Esophagus squamous epithelium (tissue), 5 donors: ENCODE data around the gene PRKCE. TPM values are rescaled to one million over a fixed set of nuclear protein-coding genes. Genes with fewer than 3 reads are reported as not detected.

Source experiments
- DNase-seq: peaks from one replicate; lab custom pipeline; 2025; lab: John Stamatoyannopoulos, UW
- H3K27ac ChIP-seq, 4 donors: fragments of 200-600 bp; sonication (generic); one replicate each; pipeline ENCODE4 v1.5.1; 2016 to 2019; ENCODE audit warnings: mild to moderate bottlenecking in 1 of 4
- H3K27me3 ChIP-seq, 4 donors: fragments of 200-600 bp; sonication (generic); 1 replicate in 3 of 4; 2 replicates in 1 of 4; pipeline versions ENCODE4 v1.5.1 to v1.6.0; 2017 to 2021; ENCODE audit warnings: antibody characterized with exemption in 1 of 4
- H3K36me3 ChIP-seq, 3 donors: fragments of 200-600 bp; sonication (generic); one replicate each; pipeline ENCODE4 v1.5.1; 2016 to 2019
- H3K4me1 ChIP-seq, 3 donors: fragments of 200-600 bp; sonication (generic); one replicate each; pipeline ENCODE4 v1.5.1; 2017 to 2019
- H3K4me3 ChIP-seq, 4 donors: fragments of 200-600 bp; sonication (generic); 1 replicate in 3 of 4; 2 replicates in 1 of 4; pipeline ENCODE4 v1.5.1; 2016 to 2019; ENCODE audit warnings: mild to moderate bottlenecking in 2 of 4, moderate library complexity in 1 of 4
- H3K9me3 ChIP-seq, 3 donors: fragments of 200-600 bp; sonication (generic); one replicate each; pipeline ENCODE4 v1.5.1; 2016 to 2019
- POLR2A ChIP-seq, 4 donors: fragments of 450-650 bp; IDR thresholded peaks; one replicate each; pipeline ENCODE4 v1.6.1; 2017; ENCODE audit warnings: antibody characterized with exemption in 4 of 4, mild to moderate bottlenecking in 4 of 4, moderate library complexity in 3 of 4
- WGBS, 2 donors: methylation state at CpG; one replicate each; pipeline ENCODE4 v1.1.5; 2018; 5-methylcytosine and 5-hydroxymethylcytosine counted together
- intact Hi-C: fragments of 100-400 bp; cut with DNase I; formaldehyde crosslinking; loops from one replicate; pipeline ENCODE4 v1.15.0; 2022
- total RNA-seq, 4 donors: library from RNA; depleted of rRNA; stranded (reverse); fragments of >200 nt; gene quantifications; one replicate each; pipeline ENCODE4 v1.1.0, GENCODE V29; 2016
- TF ChIP-seq, protein P1 (sequence below), 6 experiments: fragments of 450-650 bp in 4 of 6; fragments of 200-600 bp in 2 of 6; sonication (generic) in 2 of 6; IDR thresholded peaks; one replicate each; pipeline ENCODE4 v1.5.1; 2016 to 2019; ENCODE audit warnings: antibody characterized with exemption in 6 of 6, mild to moderate bottlenecking in 4 of 6, moderate library complexity in 4 of 6
- donor health status: DM: yes; HTN: yes; CAD: no.

The PRKCE gene
- total RNA-seq, 4 donors from 2014 or later = 6.5 to 13.7 (median 9.9) TPM

- intact Hi-C loops = no loop called here
- Histone ChIP-seq H3K4me3 (no peak overlapping the region), H3K36me3 (no peaks in the 10 kb centered on the region), H3K27me3 (no peaks in the 10 kb centered on the region), H3K4me1 (peaks cover 7 to 19% (median 14%) of the 10 kb centered on the region in 3 donors), H3K27ac (no peak overlapping the region), H3K9me3 (no peaks in the 10 kb centered on the region)
- no peak for TF ChIP-seq POLR2A (IDR thresholded peaks at IDR 0.05)
- TF ChIP-seq, protein P1, sequence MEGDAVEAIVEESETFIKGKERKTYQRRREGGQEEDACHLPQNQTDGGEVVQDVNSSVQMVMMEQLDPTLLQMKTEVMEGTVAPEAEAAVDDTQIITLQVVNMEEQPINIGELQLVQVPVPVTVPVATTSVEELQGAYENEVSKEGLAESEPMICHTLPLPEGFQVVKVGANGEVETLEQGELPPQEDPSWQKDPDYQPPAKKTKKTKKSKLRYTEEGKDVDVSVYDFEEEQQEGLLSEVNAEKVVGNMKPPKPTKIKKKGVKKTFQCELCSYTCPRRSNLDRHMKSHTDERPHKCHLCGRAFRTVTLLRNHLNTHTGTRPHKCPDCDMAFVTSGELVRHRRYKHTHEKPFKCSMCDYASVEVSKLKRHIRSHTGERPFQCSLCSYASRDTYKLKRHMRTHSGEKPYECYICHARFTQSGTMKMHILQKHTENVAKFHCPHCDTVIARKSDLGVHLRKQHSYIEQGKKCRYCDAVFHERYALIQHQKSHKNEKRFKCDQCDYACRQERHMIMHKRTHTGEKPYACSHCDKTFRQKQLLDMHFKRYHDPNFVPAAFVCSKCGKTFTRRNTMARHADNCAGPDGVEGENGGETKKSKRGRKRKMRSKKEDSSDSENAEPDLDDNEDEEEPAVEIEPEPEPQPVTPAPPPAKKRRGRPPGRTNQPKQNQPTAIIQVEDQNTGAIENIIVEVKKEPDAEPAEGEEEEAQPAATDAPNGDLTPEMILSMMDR (IDR thresholded peaks at IDR 0.05) = no peak
- WGBS, 2 donors = 100% methylated on average over 1 to 2 of the region's 2 CpGs
- no peak for DNase-seq
These were observed 211.4 kb downstream of the PRKCE start for GRCh38 chr2:45862843-45863242.

DNA sequence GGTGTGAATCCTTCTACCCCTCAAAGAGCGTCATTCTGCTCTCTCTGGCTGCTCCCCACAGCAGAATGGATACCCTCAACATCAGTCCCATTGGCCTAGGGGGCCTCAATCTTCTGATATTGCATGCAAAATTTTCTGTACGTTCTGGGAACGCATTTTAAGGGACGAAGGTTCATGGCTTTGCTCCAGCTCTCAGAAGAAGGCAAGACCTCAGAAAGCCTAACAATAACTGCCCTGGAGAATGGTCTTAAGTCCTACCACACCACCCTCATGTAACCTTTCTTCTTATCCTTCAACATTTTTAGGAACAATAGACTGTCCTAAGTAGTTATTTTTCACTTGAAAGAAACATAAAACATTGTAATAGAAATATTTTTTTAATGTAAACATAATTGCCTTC is 212.6 kb downstream of the PRKCE start:
- Histone ChIP-seq H3K4me3 (no peak overlapping the region), H3K27me3 (no peaks in the 10 kb centered on the region), H3K27ac (no peak overlapping the region), H3K36me3 (no peaks in the 10 kb centered on the region), H3K9me3 (no peaks in the 10 kb centered on the region), H3K4me1 (peaks cover 7 to 19% (median 14%) of the 10 kb centered on the region in 3 donors)
- no peak for TF ChIP-seq POLR2A (IDR thresholded peaks at IDR 0.05)
- TF ChIP-seq, protein P1 (IDR thresholded peaks at IDR 0.05) = no peak
- intact Hi-C loops = no loop called here
- no peak for DNase-seq
- 93 to 95% methylated on average over 4 of the region's 4 CpGs for WGBS, 2 donors

DNA sequence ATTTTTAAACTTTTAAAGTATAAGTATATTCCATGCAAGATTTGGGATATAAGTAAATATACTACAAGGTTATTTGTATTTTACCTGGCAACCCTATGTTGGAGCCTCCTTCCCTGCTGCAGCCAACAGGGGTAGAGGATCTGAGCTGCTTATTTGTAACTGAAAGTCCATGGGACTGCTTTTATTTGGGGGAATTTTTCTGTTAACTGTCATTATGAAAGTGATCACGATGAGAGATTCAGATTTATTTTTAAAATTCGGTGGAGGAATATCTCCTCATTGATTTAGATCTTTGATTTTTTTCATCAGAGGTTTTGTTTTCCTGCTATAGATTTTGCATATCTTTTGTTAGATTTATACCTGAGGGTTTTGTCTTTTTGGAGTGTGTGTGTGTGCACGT is 215.9 kb downstream of the PRKCE start:
- TF ChIP-seq, protein P1 (IDR thresholded peaks at IDR 0.05) = no peak
- TF ChIP-seq POLR2A (IDR thresholded peaks at IDR 0.05) = no peak
- DNase-seq = no peak
- intact Hi-C loops = no loop called here
- Histone ChIP-seq H3K9me3 (no peaks in the 10 kb centered on the region), H3K4me1 (peaks cover 0 to 4% (median 0%) of the 10 kb centered on the region in 3 donors), H3K4me3 (no peak overlapping the region), H3K27ac (no peak overlapping the region), H3K36me3 (no peaks in the 10 kb centered on the region), H3K27me3 (no peaks in the 10 kb centered on the region)
- WGBS, 2 donors = 65 to 86% methylated on average over 3 of the region's 3 CpGs

GRCh38 chr2:45867800-45868199 is 216.3 kb downstream of the PRKCE start:
- DNase-seq = no peak
- no peak for TF ChIP-seq POLR2A (IDR thresholded peaks at IDR 0.05)
- TF ChIP-seq, protein P1 (IDR thresholded peaks at IDR 0.05) = no peak
- Histone ChIP-seq H3K27me3 (no peaks in the 10 kb centered on the region), H3K27ac (no peak overlapping the region), H3K9me3 (no peaks in the 10 kb centered on the region), H3K4me1 (peaks cover 0 to 4% (median 0%) of the 10 kb centered on the region in 3 donors), H3K36me3 (no peaks in the 10 kb centered on the region), H3K4me3 (no peak overlapping the region)
- intact Hi-C loops = no loop called here
- WGBS, 2 donors = 64 to 75% methylated on average over 4 of the region's 4 CpGs

DNA sequence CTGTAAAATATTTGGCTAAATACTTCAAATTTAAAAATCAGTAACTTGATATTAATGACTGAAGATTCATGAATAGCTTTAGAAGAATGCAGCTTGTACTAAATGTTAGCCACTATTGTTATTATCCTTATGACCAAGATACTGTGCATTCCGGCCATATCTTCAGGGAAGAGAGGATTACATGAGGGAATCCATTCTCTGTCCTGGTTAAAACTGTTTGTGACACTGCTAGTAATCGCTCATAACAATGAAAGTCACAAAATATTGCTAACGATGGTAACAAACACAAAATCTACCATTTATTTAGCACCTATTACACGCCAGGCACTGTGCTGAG is 217.7 kb downstream of the PRKCE start:
- Histone ChIP-seq H3K27me3 (no peaks in the 10 kb centered on the region), H3K4me1 (peaks cover 0 to 11% (median 8%) of the 10 kb centered on the region in 3 donors), H3K27ac (no peak overlapping the region), H3K9me3 (no peaks in the 10 kb centered on the region), H3K4me3 (no peak overlapping the region), H3K36me3 (no peaks in the 10 kb centered on the region)
- intact Hi-C loops = no loop called here
- 69 to 84% methylated on average over 4 of the region's 4 CpGs for WGBS, 2 donors
- DNase-seq = no peak
- no peak for TF ChIP-seq POLR2A (IDR thresholded peaks at IDR 0.05)
- TF ChIP-seq, protein P1 (IDR thresholded peaks at IDR 0.05) = no peak
